K562 (cell line): ENCODE measurements around the gene USP10.

Source experiments
- MLLT1 ChIP-seq, 2 experiments: fragments of 450-650 bp; IDR thresholded peaks; 2 replicates each; pipeline ENCODE4 v1.6.1; 2016
- ZNF12 ChIP-seq: sonication (generic); formaldehyde crosslinking; IDR thresholded peaks from 2 replicates; pipeline ENCODE4 v1.4.0; 2020; ENCODE audit warnings: mild to moderate bottlenecking, missing genetic modification reagents

DNA sequence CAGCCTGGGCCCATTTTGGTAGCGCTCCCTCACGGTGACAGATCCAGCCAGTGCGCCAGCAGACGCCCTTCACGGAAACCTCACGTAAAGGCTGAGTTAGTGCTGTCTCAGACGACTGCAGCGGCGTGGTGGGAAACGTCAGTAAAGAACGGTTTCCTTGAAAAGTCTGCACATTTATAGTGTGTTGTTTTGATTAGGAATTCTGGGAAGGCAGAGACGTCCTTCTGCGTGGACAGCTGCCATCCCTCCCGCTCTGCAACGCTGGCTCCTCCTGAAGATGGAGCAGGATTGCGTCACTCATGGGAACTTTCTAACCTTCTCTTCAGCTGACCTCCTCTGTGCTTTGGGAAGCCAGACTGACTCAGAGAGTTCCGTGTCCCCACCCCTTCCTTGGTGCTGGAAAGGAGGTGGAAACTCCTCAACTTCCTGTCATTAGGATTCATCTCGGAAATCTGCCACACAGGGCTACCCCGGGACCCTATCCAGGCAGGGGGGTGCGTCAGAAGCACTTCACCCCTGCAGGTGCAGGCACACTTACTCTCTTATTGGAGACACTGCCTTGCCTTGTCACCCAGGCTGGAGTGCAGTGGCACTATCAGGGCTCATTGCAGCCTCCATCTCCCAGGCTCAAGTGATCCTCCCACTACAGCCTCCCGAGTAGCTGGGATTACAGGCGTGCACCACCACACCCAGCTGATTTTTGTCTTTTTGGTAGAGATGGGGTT, 95.7 kb downstream of the USP10 start:
- TF ChIP-seq ZNF12 (no peak), MLLT1 (IDR thresholded peaks at IDR 0.05) (no peak)
